WTC11 (cell line): ENCODE results near the gene ATF1. TPM values are rescaled to one million over a fixed set of nuclear protein-coding genes. Genes with fewer than 3 reads are reported as not detected.

ENCODE experiments used
- ATAC-seq: fragments of 200-7000 bp; cut with Tn5 transposase; 2 replicates; pipeline ENCODE4 v1.10.0; 2021; ENCODE audit warnings: mild to moderate bottlenecking, moderate library complexity
- CTCF ChIA-PET: fragments of 300-600 bp; sonication (Branson Sonifier 250); formaldehyde crosslinking; loops from one replicate; lab custom pipeline; 2021; ENCODE audit warnings: antibody characterized with exemption; lab: Charles Lee
- POLR2A ChIA-PET: fragments of 350-600 bp; sonication (Branson Sonifier 250); formaldehyde crosslinking; loops from one replicate; lab custom pipeline; 2021; ENCODE audit warnings: antibody characterized with exemption; lab: Charles Lee
- DNase-seq: peaks from one replicate; pipeline ENCODE4 v3.0.0; 2021; ENCODE audit warnings: low spot score
- H3K27ac Mint-ChIP-seq: 2 replicates; pipeline ENCODE4 v1.8.0; 2021; ENCODE audit warnings: mixed read lengths
- H3K27me3 Mint-ChIP-seq: 2 replicates; pipeline ENCODE4 v1.8.0; 2021; ENCODE audit warnings: low read depth, mild to moderate bottlenecking, moderate library complexity, mixed read lengths
- H3K36me3 Mint-ChIP-seq: 2 replicates; pipeline ENCODE4 v1.8.0; 2021; ENCODE audit warnings: mixed read lengths
- H3K4me1 Mint-ChIP-seq: 2 replicates; pipeline ENCODE4 v1.8.0; 2022; ENCODE audit warnings: mixed read lengths
- H3K4me3 Mint-ChIP-seq: 2 replicates; pipeline ENCODE4 v1.8.0; 2021; ENCODE audit warnings: mild to moderate bottlenecking, moderate library complexity, mixed read lengths
- H3K9me3 Mint-ChIP-seq: 2 replicates; pipeline ENCODE4 v1.8.0; 2021; ENCODE audit warnings: mixed read lengths
- ATF2 ChIP-seq: sonication (generic); formaldehyde crosslinking; IDR thresholded peaks from 2 replicates; pipeline ENCODE4 v1.8.1; 2022; ENCODE audit warnings: low read depth, missing genetic modification reagents, borderline replicate concordance
- CBFB ChIP-seq: sonication (generic); formaldehyde crosslinking; IDR thresholded peaks from 2 replicates; pipeline ENCODE4 v1.8.1; 2022; ENCODE audit warnings: mild to moderate bottlenecking, low read depth, missing genetic modification reagents
- CREB1 ChIP-seq: sonication (generic); formaldehyde crosslinking; IDR thresholded peaks from 2 replicates; pipeline ENCODE4 v1.8.0; 2023; ENCODE audit warnings: mild to moderate bottlenecking, missing genetic modification reagents
- CTCF ChIP-seq: fragments of 200-600 bp; IDR thresholded peaks from 2 replicates; pipeline ENCODE4 v1.8.0; 2022; ENCODE audit warnings: antibody characterized with exemption
- ESRRA ChIP-seq: sonication (generic); formaldehyde crosslinking; IDR thresholded peaks from 2 replicates; pipeline ENCODE4 v1.8.1; 2022; ENCODE audit warnings: mild to moderate bottlenecking, missing genetic modification reagents, borderline replicate concordance
- HMGXB4 ChIP-seq: sonication (generic); formaldehyde crosslinking; IDR thresholded peaks from 2 replicates; pipeline ENCODE4 v1.8.1; 2023; ENCODE audit warnings: mild to moderate bottlenecking, moderate library complexity, missing genetic modification reagents
- JUN ChIP-seq: sonication (generic); formaldehyde crosslinking; IDR thresholded peaks from 2 replicates; pipeline ENCODE4 v1.8.0; 2023; ENCODE audit warnings: mild to moderate bottlenecking, missing genetic modification reagents
- NFATC4 ChIP-seq: fragments of 250-450 bp; sonication (Bioruptor Pico); IDR thresholded peaks from 2 replicates; pipeline ENCODE4 v1.9.0; 2021; ENCODE audit warnings: mild to moderate bottlenecking
- NFE2L1 ChIP-seq: sonication (generic); formaldehyde crosslinking; IDR thresholded peaks from 2 replicates; pipeline ENCODE4 v1.8.1; 2023; ENCODE audit warnings: missing genetic modification reagents
- NR3C1 ChIP-seq: sonication (generic); formaldehyde crosslinking; conservative IDR thresholded peaks from 2 replicates; pipeline ENCODE4 v1.8.1; 2023; ENCODE audit warnings: low read depth, mild to moderate bottlenecking, missing genetic modification reagents
- PRRX2 ChIP-seq: fragments of 250-450 bp; sonication (Bioruptor Pico); IDR thresholded peaks from 2 replicates; pipeline ENCODE4 v1.8.0; 2021; ENCODE audit warnings: mild to moderate bottlenecking
- SOX15 ChIP-seq: fragments of 250-450 bp; sonication (Bioruptor Pico); IDR thresholded peaks from 2 replicates; pipeline ENCODE4 v1.9.0; 2021; ENCODE audit warnings: mild to moderate bottlenecking
- STAT6 ChIP-seq: sonication (generic); formaldehyde crosslinking; conservative IDR thresholded peaks from 2 replicates; pipeline ENCODE4 v1.8.1; 2023; ENCODE audit warnings: mild to moderate bottlenecking, low read depth, missing genetic modification reagents, moderate library complexity
- USF2 ChIP-seq: sonication (generic); formaldehyde crosslinking; IDR thresholded peaks from 2 replicates; pipeline ENCODE4 v1.8.1; 2023; ENCODE audit warnings: mild to moderate bottlenecking, missing genetic modification reagents, moderate library complexity
- ZNF219 ChIP-seq: sonication (generic); formaldehyde crosslinking; IDR thresholded peaks from 2 replicates; pipeline ENCODE4 v1.8.0; 2023; ENCODE audit warnings: missing genetic modification reagents, mild to moderate bottlenecking, borderline replicate concordance
- ZNF425 ChIP-seq: fragments of 250-450 bp; sonication (Bioruptor Pico); conservative IDR thresholded peaks from 2 replicates; pipeline ENCODE4 v1.9.0; 2021; ENCODE audit warnings: mild to moderate bottlenecking
- ZNF532 ChIP-seq: fragments of 250-450 bp; sonication (Bioruptor Pico); IDR thresholded peaks from 2 replicates; pipeline ENCODE4 v1.9.0; 2021; ENCODE audit warnings: mild to moderate bottlenecking, borderline replicate concordance
- total RNA-seq: library from RNA; stranded (reverse); gene quantifications from 3 replicates; pipeline ENCODE4 v1.2.3, GENCODE V29; 2021

Gene ATF1
- total RNA-seq, 1 experiment from 2014 or later, result 34.8 TPM

GRCh38 chr12:50749459-50749882 is 14.4 kb upstream of the ATF1 start:
- Mint-ChIP-seq H3K36me3 (peaks cover 6% of the 10 kb centered on the region), H3K4me3 (no peak overlapping the region), H3K9me3 (no peaks in the 10 kb centered on the region), H3K27ac (peak overlapping the region; percentile 51), H3K4me1 (peaks cover 17% of the 10 kb centered on the region), H3K27me3 (no peaks in the 10 kb centered on the region)
- ATAC-seq (no peak), DNase-seq (no peak)
- no peak for TF ChIP-seq ATF2 (CRISPR knock-in tag)
- no peak for TF ChIP-seq NR3C1 (CRISPR knock-in tag)
- no peak for TF ChIP-seq NFE2L1 (CRISPR knock-in tag)
- TF ChIP-seq USF2, result no peak
- no peak for TF ChIP-seq CTCF
- TF ChIP-seq STAT6, result no peak
- no peak for TF ChIP-seq PRRX2 (CRISPR knock-in tag)
- TF ChIP-seq HMGXB4 (CRISPR knock-in tag), result no peak
- no peak for TF ChIP-seq ZNF532 (CRISPR knock-in tag)
- no peak for TF ChIP-seq SOX15 (CRISPR knock-in tag)
- no peak for TF ChIP-seq JUN
- no peak for TF ChIP-seq CREB1
- no peak for TF ChIP-seq ZNF219
- TF ChIP-seq ESRRA (CRISPR knock-in tag), result no peak
- TF ChIP-seq CBFB, result no peak
- no peak for TF ChIP-seq NFATC4 (CRISPR knock-in tag)
- TF ChIP-seq ZNF425 (CRISPR knock-in tag), result no peak
- CTCF ChIA-PET, result no interaction called here
- POLR2A ChIA-PET, result no interaction called here
